GM18907 (cell line): Measurements from ENCODE around the gene G6PC1.
"Not testable (repeated sequence)": the region's sequence is repeated elsewhere in the genome, so short reads cannot be mapped to it uniquely, and the experiment has no call there.

Experiments
- ATAC-seq: cut with Tn5 transposase; IDR thresholded peaks from one replicate; pipeline ENCODE4 v1.9.1; 2021; ENCODE audit warnings: mild to moderate bottlenecking, moderate library complexity; ENCODE audit not compliant: unreplicated experiment

Gene G6PC1

DNA sequence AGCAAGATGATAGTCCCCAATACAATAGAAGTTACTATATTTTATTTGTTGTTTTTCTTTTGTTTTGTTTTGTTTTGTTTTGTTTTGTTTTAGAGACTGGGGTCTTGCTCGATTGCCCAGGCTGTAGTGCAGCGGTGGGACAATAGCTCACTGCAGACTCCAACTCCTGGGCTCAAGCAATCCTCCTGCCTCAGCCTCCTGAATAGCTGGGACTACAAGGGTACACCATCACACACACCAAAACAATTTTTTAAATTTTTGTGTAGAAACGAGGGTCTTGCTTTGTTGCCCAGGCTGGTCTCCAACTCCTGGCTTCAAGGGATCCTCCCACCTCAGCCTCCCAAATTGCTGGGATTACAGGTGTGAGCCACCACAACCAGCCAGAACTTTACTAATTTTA is 618 bp upstream of the G6PC1 start:
- ATAC-seq, result not testable (repeated sequence)

DNA sequence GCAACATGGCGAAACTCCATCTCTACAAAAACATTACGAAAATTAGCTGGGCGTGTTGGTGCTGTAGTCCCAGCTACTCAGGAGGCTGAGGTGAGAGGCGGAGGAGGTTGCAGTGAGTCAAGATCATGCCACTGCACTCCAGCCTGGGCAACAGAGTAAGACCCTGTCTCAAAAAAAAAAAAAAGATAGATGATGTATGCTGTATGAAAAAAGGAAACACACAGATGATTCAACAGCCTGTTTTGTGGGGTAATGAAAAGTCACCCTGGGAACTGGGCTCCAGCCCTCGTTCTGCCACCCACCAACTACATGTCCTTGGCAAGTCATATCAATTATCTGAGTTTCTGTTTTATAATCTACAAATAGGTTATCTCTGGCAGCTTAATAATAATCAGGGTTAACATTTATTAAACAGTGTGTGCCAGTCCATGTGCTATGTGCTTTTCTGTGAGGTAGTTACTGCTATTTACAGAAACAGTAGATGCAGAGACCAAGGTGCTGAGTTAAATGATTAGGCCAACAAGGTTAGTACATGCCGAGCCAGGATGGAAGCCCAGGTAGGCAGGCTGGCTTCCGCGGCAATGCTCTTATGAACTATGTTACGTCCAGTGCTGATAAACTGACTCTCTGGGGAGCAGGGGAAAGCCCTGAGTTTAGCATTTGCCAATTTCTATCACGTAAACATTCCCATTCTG is 1.1 kb downstream of the G6PC1 start:
- ATAC-seq, result no peak

DNA sequence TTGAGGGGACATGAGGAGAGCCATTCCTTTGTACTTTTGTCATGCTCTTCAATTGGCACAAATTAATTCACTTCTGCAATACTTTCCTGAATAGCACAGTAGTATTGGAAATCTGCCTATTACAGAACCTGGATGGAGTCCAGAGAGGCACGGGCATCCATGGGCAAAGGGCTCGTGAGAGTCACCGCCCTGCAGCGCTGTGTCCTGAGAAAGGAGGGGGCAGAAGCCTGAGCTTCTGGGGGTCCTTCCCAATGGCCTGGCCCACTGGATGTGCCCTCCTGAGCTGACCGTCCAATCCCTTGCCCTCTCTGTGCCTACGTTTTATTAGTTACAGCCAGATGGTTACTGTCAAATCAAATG is 3.5 kb downstream of the G6PC1 start:
- no peak for ATAC-seq

DNA sequence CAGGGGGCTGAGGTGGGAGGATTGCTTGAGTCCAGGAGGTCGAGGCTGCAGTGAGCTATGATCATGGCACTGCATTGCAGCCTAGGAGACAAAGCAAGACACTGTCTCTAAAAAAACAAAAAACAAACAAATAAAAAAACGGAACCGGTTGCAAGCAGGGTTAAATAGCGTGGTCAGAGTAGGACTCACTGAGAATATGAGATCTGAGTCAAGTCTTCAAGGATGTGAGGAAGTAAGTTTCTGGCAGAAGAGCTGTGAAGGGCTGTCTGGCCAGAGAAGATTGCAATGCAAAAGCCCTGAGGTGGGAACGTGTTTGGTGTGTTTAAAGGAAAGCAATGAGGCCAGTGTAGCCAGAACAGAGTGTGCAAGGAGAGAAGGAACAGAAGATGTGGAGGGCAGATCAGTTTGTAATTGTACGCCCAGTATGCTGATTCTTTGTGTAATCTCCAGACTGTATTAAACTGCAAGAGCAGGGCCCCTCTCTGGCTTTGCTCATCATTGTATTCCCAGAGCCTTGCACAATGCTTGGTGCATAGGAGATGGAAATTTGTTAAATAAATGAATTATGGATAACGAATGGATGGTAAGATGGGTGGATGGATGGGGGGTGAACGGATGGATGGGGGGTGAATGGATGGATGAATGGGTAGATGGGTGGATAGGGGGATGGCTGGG is 6.3 kb downstream of the G6PC1 start:
- no peak for ATAC-seq

DNA sequence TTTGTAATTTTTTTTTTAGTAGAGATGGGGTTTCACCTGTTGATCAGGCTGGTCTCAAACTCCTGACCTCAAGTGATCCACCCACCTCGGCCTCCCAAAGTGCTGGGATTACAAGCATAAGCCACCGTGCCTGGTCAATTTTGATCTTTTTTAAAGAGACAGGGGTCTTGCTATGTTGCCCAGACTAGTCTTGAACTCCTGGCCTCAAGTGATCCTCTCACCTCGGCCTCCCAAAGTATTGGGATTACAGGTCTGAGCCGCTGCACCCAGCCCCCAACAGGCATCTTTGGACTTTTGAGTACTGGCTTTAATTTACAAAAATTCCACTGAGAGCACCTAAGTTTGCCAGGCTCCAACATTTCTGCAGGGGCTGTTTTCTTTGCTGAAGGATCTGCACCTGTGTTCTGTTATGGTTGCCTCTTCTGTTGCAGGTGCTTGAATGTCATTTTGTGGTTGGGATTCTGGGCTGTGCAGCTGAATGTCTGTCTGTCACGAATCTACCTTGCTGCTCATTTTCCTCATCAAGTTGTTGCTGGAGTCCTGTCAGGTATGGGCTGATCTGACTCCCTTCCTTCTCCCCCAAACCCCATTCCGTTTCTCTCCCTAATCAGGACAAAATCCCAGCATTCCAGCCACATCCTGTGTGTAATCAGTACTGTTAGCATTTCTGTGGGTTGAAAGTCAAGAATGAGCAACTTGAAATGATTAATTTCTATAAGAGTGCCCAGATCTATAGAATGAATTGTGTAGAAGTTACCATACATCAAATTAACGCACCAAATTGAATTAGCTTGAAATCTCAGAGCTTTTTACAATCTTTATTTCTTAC is 8.5 kb downstream of the G6PC1 start:
- no peak for ATAC-seq

DNA sequence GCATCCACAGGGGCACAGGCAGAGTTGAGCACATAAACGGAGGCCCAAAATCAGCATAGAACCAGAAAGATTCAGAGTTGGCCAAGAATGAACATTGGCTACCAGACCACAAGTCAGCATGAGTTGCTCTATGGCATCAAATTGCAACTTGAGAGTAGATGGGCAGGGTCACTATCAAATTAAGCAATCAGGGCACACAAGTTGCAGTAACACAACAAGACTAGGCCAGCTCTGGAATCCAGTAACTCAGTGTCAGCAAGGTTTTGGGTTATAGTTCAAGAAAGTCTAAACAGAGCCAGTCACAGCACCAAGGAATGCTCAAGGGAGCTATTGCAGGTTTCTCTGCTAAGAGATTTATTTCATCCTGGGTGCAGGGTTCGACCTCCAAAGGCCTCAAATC is 12.9 kb downstream of the G6PC1 start:
- ATAC-seq, result no peak

DNA sequence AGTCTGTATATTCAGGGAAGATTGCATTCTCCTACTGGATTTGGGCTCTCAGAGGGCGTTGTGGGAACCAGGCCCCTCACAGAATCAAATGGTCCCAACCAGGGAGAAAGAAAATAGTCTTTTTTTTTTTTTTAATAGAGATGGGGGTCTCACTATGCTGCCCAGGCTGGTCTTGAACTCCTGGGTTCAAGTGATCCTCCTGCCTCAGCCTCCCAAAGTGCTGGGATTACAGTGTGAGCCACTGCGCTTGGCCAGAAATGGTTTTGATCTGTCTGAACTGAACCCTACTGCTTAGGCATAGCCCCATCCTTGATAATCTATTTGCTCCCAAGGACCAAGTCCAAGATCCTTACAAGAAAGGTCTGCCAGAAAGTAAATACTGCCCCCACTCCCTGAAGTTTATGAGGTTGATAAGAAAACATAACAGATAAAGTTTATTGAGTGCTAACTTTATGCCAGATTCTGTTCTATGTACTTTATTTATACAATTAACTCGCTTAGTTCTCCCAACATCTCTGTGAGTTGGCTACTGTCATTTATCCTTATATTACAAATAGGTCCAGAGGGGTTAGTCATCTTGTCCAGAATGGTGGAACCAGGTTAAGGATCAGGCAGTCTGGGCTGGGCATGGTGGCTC is 13.5 kb downstream of the G6PC1 start:
- no peak for ATAC-seq

DNA sequence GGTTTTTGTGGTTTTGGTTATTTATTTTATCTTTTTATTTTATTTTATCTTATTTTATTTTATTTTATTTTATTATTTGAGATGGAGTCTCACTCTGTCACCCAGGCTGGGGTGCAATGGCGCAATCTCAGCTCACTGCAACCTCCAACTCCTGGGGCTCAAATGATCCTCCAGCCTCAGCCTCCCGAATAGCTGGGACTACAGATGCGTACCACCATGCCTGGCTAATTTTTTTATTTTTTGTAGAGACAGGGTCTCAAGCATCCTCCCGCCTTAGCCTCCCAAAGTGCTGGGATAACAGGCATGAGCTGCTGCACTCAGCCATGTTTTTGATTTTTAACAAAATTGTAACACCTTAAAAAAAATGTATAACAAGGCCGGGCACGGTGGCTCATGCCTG is 14.7 kb downstream of the G6PC1 start:
- not testable (repeated sequence) for ATAC-seq

DNA sequence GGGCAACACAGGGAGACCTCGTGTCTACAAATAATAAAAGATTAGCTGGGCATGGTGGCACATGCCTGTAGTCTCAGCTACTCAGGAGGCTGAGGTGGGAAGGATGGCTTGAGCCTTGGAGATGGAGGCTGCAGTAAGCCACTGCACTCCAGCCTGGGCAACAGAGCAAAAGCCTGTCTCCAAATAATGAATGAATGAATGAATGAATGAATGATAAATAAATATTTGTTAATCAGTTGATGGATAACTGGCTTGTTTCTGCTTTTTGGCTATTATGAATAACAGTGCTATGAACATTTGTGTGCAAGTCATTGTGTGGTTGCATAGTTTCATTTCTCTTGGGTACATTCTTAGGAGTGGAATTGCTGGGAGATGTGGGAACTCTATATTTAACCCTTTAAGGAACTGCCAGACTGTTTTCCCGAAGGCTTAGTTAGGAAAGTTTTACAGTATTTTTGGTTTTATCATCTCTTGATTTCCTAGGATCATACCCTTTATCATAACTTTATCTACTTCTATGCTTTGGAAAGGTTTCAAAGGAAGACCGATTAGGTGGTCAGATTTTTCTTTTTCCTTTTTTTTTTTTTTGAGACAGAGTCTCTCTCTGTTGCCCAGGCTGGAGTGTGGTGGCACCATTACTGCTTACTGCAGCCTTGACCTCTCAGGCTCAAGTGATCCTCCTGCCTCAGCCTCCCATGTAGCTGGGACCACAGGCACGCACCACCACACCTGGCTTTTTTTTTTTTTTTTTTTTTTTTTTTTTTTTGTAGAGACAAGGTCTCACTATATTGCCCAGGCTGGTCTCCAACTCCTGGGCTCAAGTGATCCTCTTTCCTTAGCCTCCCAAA is 16.0 kb downstream of the G6PC1 start:
- ATAC-seq, result not testable (repeated sequence)

DNA sequence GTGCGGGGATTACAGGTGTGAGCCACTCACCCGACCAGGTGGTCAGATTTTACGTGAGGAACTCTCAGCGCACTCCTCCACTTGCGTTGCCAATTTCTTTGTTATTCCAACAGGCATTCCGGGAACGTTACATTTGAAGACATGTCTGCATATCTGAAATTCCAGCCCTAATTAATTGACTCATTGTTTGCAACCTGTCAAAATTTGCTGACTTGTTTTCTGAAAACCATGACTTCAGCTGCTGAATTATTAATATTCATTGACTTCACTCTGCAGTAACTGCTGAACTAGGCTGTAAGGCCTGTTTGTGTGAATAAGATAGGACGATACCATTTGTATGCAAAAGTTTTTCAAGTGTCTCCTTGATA is 16.6 kb downstream of the G6PC1 start:
- no peak for ATAC-seq

DNA sequence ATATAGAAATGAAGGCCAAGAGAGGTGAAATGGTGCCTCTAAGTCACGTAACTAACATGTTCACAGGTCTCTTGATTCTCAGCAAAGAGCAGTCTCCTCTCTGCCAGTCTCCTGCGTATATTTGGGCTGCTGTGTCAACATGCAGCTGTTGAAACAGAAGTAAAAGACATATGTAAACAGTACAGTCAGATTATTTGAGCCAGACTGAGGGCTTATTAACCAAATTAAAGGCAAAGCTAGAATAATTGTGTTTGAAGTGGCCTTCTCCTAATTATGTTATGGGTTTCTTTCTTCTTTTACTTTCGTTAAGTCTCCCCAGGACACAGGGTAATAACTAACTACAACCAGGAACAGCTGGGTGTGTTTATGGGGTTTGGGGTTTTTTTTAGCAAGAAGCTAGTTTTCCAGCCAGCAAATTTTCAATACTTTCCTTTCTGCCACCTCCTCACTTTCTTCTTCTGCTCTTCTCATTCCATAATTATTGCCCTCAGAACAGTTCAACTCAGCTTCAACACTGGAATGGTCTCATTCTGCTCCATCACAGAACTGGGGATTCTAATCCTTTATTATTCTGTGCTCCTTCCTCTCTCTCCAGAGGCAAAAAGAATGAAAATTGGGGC is 18.4 kb downstream of the G6PC1 start:
- no peak for ATAC-seq

DNA sequence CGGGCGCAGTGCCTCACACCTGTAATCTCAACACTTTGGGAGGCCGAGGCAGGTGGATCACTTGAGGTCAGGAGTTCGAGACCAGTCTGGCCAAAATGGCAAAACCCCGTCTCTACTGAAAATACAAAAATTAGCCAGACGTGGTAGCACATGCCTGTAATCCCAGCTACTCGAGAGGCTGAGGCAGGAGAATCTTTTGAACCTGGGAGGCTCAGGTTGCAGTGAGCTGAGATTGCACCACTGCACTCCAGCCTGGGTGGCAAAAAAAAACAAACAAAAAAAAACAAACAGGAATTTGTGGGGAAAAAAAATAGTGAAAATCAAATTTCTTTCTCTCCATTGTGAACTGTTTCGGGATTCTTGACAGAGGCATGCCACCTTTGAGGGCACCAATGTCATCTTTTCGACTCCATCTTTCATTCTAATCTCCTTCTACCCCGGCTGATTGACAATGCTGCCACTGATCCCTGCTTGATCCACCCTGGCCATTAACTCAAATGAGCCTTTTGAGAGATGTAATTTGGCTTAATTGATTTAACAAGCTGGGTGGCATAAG is 19.0 kb downstream of the G6PC1 start:
- ATAC-seq, result not testable (repeated sequence)

DNA sequence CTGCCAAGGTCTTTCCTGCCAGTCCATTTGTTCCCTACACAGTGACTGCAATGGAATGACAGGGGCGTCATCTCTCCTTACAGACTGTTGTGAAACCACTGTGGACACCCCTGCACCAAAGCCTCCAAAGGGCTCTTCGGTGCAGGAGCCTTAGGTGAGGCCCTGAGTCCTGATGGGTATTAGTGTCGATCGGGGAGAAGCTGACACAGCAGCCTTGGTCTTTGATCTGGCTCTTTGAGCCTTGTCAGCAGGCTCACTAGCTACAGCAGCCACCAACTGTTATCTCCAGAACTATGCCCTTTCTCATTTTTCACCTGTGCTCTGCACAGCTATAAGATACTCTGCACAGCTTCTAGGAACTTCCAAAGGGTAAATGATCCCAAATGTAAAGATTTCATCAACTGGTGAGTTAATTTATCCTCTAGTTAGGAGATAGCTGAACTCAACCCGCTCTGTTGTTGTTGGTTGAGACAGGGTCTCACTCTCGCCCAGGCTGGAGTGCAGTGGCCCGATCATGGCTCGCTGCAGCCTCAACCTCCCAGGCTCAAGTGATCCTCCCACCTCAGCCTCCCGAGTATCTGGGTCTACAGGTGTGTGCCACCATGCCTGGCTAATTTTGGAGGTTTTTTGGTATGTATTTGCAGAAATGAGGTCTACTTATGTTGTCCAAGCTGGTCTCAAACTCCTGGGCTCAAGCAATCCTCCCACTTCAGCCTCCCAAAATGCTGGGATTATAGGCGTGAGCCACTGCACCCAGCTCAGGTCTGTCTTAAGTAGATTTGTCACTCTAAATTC is 19.7 kb downstream of the G6PC1 start:
- ATAC-seq, result no peak

DNA sequence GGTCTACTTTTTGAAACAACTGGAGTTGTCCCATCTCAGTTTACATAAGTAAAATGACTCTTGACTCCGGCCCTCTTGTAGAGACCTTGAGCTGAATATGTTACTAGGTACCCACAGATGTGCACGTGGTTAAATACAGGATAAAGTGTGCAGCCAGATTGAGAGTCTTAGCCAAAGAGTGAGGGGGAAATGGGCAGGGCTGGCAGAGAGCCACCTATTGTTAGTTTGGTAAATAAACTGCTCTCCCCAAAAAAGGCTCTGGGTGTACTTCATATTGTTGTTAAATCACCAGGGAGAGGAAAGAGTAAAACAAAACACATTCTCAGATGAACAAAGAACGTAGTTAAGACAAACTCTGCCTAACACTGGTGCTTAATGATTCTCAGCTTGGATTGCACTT is 20.3 kb downstream of the G6PC1 start:
- no peak for ATAC-seq

DNA sequence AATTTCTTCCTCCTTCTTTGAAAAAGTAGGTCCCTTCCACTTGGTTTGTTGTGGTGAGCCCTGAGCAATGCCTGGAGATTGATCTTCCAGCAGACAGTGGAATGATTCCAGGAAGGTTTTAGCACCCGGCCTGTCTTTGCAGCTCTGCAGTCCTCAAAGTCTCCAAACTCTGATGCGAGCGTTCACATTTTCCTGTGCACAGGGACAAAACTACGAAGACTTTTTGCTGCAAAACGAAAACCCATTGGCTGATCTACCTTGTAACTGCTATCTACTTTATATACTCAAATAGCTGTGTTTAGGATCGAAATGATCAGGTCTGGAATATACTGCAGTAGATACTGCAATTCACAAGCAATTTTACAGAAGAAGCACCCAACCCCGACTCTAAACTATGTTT is 21.7 kb downstream of the G6PC1 start:
- ATAC-seq, result no peak

DNA sequence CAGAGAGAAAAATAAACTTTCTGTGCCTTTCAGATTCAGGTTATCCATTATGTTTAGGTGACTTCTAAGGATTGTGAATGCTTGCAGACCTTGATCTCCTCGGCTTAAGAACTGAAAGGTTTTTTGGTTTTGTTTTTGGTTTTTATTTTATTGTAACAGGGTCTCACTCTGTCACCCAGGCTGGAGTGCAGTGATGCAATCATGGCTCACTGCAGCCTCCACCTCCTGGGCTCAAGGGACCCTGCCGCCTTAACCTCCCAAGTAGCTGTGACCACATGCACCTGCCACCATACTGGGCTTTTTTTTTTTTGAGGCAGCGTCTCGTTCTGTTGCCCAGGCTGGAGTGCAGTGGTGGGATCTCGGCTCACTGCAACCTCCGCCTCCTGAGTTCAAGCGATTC is 22.9 kb downstream of the G6PC1 start:
- not testable (repeated sequence) for ATAC-seq

DNA sequence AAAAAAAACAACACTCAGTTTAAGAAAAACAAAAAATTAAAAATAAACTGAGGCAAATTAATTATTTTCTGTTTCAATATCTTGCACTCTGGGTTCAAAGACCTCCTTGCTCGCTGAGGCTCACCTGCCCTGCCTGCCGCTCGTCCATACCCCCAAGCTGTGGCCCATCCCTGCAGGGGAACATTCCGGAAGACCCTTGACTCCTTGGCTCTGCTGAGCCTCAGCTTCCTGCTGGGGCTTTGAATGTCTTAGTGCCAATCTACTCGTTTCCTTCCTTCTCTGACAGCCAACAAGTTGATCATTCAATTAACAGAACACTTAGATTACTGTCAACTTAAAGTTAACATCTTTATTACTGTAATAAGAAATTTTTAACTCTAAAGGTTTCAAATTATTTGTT is 24.3 kb downstream of the G6PC1 start:
- ATAC-seq, result no peak

DNA sequence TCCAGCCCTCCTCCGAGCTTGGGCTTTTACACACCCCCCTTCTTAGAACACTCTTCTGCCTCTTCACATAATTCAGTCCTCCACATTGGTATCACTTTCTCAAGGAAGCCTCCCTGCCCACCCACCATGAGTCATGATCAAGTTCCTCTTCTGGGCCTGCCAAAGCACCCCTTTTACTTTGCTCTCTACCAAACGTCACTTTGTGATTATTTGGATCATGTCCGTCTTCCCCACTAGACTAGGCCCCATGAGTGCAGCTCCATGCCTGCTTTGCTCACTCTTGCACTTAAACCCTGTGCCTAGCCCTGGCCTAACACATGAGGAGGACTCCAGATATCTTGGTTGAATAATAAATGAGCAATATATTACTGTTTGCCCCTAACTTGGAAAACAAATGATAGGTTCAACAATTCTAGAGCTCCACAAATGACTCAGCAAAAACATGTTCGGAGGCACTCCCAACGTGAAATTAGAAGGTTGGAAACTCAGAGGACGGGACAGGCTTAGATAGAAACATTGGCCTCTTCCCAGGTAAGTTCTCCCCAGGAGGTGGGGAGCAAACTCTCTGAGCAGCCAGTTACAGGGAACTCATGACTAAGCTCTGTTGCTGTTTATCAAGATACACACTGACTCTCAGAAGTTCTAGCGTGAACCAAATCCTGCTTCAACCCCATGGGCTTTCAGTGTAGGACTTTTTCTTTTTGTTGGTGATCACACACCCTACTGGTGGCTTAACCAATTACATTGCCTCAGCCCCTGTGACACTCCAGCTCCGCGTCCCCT is 28.3 kb downstream of the G6PC1 start:
- ATAC-seq, result peak; percentile 52
